NCI-H146 (cell line): ENCODE data around the gene SLC8A1.

Experiments
- DNase-seq: peaks from one replicate; lab custom pipeline; 2025; lab: John Stamatoyannopoulos, UW

SLC8A1 gene

DNA sequence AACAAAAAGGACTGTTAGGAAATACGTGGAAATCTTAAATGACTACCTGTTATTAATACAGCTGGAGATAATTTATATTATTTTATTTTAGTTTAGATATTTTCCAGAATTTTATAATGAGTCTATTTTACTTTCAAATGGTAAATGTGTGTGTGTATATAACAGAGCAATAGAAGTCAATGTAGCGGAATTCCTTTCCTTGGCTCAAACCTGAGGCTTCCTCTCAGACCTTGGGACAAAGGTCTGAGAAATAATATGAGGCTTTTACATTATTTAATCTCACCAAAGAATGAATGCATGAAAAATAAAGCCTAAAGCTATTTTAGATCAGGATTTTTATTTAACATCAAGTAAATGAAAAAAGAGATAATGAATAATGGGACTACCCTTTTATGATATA lies 65.7 kb downstream of the SLC8A1 start:
- DNase-seq = no peak

- DNase-seq = no peak
These were observed 67.2 kb downstream of the SLC8A1 start for GRCh38 chr2:40384714-40385113.

DNA sequence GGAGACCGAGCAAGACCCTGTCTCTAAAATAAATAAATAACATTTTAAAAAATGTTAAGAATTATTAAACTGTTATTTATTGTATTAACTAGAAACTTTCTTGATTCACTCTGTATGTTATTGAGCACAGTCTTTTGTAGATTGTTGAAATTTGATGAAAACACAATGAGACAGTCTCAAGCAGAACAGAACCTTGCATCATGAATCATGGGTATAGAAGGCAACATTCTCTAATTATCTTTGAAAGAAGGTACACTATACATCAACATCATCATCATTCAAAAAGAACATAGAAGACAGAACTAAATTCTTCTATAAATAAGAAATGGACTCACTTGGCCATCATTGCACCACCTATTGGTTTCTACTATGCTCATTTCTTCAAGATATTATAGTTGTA lies 67.7 kb downstream of the SLC8A1 start:
- DNase-seq = no peak

DNA sequence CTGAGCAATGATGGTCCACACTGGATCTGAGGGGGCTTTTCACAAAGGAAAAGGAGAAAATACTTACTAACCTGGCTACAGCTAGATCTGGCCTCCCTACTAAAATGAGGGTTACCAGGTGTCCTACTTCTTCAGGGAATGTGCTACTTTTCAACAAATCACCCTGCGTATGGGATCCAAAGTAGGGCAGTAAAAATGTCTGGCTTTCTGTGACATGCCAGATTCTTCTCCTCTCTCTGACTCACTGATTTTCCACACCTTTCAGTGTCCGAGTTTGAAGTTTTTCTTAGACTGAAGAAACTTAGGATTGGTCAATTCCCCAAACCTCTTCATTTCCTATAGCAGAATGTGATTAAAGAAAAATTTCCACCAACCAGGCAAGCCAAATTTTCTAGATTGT lies 71.2 kb downstream of the SLC8A1 start:
- no peak for DNase-seq

- no peak for DNase-seq
These were observed 71.8 kb downstream of the SLC8A1 start for GRCh38 chr2:40380041-40380440.

GRCh38 chr2:40374543-40375240 lies 77.2 kb downstream of the SLC8A1 start:
- peak; percentile 13 for DNase-seq

GRCh38 chr2:40373111-40373510 lies 78.8 kb downstream of the SLC8A1 start:
- no peak for DNase-seq

DNA sequence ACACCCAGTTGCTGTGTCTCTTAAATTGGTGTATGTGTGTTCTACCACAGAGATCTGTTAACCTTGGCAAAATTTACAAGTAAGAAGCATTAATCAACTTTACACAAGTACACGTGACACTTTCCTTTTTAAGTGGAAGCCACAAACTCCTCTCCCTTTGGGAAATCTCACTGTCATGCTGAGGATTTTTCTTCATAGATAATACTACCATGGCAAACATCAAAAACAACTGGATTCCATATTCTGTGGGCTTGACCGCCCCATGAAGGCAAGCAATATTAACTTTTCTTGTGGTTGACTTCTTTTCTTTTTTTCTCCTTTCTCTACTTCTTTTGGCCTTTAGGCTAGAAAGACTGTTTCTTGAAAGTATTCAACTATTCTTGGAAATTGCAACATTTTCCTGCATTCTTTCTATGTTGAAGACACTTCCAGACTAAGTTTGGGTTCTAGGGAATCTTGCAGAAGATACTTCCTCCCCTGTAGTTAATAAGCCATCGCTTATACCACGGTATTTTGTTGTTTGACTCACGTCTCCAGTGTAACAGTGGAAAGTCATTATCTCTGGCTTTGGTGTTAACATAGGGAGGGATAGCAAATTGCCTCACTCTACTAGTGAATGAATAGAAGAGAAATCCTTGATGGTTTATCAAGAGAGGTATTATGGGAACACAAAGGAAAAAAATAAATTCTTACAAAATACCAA lies 79.5 kb downstream of the SLC8A1 start:
- DNase-seq = no peak

DNA sequence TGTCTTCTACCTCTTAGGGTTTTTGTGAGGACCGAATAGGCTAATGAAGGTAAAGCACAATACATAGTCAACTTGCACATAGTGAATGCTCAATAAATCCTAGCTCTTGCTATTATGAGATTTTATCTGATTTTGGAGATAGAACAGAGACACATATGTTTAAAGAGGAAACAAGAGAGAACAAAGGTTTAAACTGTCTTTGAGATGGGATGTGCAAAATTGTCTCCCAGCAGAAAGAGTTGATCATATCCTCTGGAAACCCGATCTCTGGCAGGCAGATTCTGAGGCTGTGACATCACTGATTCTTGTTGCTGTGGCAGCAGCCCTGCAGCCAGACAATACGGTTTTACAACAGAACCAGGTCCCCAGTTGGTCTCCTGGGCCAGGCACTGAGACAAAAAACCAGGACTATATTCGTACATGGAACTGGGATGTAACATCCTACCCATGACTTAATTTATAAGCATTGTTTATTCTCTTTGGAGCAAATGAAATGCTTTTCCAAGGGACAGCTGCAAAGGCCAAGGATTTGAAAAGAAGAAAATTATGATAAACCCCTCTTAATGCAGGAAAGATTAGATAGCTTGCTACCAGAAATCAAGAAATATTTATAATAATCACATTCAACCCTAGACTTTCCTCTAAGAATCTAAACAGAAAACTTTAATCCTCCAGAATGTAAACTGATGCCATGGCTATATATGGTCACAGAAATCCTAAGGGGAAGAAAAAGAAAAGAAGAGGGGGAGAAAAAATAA lies 80.2 kb downstream of the SLC8A1 start:
- peak; percentile 56 for DNase-seq

DNA sequence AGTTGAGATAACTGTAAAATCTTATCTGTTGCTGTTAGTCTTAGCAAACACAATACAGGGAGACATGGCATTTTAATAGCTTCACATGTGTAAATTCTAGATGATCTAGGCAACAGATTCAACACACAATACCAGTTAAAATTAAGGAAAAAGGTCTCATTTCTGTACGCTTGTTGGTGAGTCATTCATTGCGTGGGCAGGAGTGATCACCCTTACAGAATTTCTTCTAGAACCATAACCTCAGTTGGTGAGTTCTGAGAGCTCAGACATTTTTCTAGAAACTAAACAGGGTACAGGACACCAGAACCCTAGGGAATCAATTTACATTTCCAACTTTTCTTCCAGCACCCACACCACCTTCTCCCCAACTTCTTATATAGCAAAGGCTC lies 81.9 kb downstream of the SLC8A1 start:
- no peak for DNase-seq

GRCh38 chr2:40369267-40370006 lies 82.5 kb downstream of the SLC8A1 start:
- no peak for DNase-seq

DNA sequence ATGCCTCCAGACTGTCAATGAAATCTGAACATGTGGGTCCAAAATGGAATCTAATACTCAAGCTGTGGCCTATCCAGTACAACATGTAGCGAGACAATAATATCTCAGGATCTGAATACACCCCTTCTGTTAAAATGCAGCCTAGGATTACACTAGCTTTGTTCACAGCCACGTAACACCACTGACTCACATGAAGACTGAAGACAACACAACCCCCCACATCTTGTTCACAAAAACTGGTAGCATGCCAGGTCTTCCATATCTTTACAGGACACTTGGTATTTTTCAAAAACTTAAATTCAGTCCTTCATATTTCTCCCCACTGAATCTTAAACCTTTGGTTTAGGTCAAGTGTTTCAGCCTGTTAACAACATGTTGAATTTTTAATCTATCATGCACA lies 84.2 kb downstream of the SLC8A1 start:
- no peak for DNase-seq

- no peak for DNase-seq
These were observed 84.9 kb downstream of the SLC8A1 start for GRCh38 chr2:40367032-40367431.

- DNase-seq = no peak
These were observed 87.6 kb downstream of the SLC8A1 start for GRCh38 chr2:40364151-40364874.

DNA sequence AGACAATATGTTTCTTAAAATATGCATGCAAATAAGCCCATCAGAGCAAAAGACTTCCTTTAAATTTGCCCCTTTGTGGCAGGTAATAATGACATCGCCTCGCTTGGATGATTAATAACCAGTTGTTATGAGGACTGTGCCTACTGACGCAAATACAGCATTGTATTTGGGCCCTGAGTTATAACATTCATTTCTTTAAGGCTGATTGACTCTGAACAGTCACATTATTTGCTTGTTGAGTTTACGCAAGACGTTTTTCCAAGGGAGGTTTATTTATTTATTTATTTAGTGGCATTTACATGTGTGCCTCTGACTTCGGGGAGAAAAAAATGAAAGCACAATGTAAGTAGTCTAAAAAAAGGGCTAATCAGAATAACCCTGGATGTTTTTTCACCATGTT lies 88.3 kb downstream of the SLC8A1 start:
- peak; percentile 45 for DNase-seq

GRCh38 chr2:40363231-40363630 lies 88.7 kb downstream of the SLC8A1 start:
- no peak for DNase-seq

GRCh38 chr2:40361478-40361877 lies 90.4 kb downstream of the SLC8A1 start:
- no peak for DNase-seq

- DNase-seq = no peak
These were observed 91.2 kb downstream of the SLC8A1 start for GRCh38 chr2:40360652-40361051.

- DNase-seq = no peak
These were observed 92.1 kb downstream of the SLC8A1 start for GRCh38 chr2:40359811-40360210.

- DNase-seq = no peak
These were observed 93.1 kb downstream of the SLC8A1 start for GRCh38 chr2:40358783-40359182.

- no peak for DNase-seq
These were observed 94.2 kb downstream of the SLC8A1 start for GRCh38 chr2:40357667-40358066.

DNA sequence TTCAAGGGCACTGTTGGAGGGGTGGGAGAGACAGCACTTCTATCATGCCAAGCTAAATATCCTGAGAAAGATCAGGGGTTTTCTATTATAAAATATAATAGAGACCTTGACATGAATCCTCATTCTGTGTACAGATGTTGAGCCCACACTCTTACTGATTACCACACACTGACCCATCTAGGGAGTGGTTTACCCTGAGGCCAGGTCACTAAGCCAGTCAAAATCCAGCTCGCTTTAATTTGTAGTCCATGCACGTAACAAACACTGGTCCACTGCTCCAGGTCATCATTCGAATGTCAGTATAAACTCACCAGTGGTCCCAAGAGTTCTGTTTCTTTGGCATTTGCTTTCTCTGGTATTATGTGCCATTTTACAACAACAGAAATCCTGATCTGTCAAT lies 96.4 kb downstream of the SLC8A1 start:
- no peak for DNase-seq
